ENCODE results near the gene ENOX2.
"Not testable (repeated sequence)": the region's sequence is repeated elsewhere in the genome, so short reads cannot be mapped to it uniquely, and the experiment has no call there.

DNA sequence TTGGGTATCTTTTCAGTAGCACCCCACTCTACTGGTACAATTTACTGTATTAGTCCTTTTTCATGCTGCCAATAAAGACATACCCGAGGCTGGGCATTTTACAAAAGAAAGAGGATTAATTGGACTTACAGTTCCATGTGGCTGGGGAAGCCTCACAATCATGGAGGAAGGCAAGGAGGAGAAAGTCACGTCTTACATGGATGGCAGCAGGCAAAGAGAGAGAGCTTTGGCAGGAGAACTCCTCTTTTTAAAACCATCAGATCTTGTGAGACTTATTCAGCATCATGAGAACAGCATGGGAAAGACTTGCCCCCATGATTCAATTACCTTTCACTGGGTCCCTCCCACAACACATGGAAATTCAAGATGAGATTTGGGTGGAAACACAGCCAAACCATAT lies 17.4 kb upstream of the ENOX2 start:
- TF ChIP-seq ZNF70 (CRISPR knock-in tag; IDR thresholded peaks at IDR 0.05); OSR1 (CRISPR knock-in tag; IDR thresholded peaks at IDR 0.05); PPARA (CRISPR knock-in tag; IDR thresholded peaks at IDR 0.05; ENCODE audit: borderline replicate concordance); ARNTL (CRISPR knock-in tag; IDR thresholded peaks at IDR 0.05; ENCODE audit: borderline replicate concordance, low read depth); RARB (CRISPR knock-in tag; IDR thresholded peaks at IDR 0.05); ZFP30 (CRISPR knock-in tag; IDR thresholded peaks at IDR 0.05); ESRRG (CRISPR knock-in tag; IDR thresholded peaks at IDR 0.05); SNAI2 (CRISPR knock-in tag; IDR thresholded peaks at IDR 0.05): not testable (repeated sequence)
- TF ChIP-seq, protein P1, sequence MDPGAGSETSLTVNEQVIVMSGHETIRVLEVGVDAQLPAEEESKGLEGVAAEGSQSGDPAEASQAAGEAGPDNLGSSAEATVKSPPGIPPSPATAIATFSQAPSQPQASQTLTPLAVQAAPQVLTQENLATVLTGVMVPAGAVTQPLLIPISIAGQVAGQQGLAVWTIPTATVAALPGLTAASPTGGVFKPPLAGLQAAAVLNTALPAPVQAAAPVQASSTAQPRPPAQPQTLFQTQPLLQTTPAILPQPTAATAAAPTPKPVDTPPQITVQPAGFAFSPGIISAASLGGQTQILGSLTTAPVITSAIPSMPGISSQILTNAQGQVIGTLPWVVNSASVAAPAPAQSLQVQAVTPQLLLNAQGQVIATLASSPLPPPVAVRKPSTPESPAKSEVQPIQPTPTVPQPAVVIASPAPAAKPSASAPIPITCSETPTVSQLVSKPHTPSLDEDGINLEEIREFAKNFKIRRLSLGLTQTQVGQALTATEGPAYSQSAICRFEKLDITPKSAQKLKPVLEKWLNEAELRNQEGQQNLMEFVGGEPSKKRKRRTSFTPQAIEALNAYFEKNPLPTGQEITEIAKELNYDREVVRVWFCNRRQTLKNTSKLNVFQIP (CRISPR knock-in tag; IDR thresholded peaks at IDR 0.05; ENCODE audit: borderline replicate concordance, low read depth): not testable (repeated sequence)
- TF ChIP-seq, protein P2, sequence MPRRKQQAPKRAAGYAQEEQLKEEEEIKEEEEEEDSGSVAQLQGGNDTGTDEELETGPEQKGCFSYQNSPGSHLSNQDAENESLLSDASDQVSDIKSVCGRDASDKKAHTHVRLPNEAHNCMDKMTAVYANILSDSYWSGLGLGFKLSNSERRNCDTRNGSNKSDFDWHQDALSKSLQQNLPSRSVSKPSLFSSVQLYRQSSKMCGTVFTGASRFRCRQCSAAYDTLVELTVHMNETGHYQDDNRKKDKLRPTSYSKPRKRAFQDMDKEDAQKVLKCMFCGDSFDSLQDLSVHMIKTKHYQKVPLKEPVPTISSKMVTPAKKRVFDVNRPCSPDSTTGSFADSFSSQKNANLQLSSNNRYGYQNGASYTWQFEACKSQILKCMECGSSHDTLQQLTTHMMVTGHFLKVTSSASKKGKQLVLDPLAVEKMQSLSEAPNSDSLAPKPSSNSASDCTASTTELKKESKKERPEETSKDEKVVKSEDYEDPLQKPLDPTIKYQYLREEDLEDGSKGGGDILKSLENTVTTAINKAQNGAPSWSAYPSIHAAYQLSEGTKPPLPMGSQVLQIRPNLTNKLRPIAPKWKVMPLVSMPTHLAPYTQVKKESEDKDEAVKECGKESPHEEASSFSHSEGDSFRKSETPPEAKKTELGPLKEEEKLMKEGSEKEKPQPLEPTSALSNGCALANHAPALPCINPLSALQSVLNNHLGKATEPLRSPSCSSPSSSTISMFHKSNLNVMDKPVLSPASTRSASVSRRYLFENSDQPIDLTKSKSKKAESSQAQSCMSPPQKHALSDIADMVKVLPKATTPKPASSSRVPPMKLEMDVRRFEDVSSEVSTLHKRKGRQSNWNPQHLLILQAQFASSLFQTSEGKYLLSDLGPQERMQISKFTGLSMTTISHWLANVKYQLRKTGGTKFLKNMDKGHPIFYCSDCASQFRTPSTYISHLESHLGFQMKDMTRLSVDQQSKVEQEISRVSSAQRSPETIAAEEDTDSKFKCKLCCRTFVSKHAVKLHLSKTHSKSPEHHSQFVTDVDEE (CRISPR knock-in tag; IDR thresholded peaks at IDR 0.05): not testable (repeated sequence)
- TF ChIP-seq, protein P3, sequence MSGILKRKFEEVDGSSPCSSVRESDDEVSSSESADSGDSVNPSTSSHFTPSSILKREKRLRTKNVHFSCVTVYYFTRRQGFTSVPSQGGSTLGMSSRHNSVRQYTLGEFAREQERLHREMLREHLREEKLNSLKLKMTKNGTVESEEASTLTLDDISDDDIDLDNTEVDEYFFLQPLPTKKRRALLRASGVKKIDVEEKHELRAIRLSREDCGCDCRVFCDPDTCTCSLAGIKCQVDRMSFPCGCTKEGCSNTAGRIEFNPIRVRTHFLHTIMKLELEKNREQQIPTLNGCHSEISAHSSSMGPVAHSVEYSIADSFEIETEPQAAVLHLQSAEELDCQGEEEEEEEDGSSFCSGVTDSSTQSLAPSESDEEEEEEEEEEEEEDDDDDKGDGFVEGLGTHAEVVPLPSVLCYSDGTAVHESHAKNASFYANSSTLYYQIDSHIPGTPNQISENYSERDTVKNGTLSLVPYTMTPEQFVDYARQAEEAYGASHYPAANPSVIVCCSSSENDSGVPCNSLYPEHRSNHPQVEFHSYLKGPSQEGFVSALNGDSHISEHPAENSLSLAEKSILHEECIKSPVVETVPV (CRISPR knock-in tag; IDR thresholded peaks at IDR 0.05): not testable (repeated sequence)

Data from SK-N-SH treated with all-trans-retinoic acid at 6 μM for 48 hours (cell line).